Lower leg skin (tissue), 4 donors: ENCODE results near the gene CCL26. TPM values are rescaled to one million over a fixed set of nuclear protein-coding genes. Genes with fewer than 3 reads are reported as not detected.

ENCODE experiments used
- DNase-seq, 2 donors: peaks; one replicate each; pipeline ENCODE4 v3.0.0-alpha.2; 2019; ENCODE audit warnings: low spot score in 2 of 2
- H3K4me3 ChIP-seq: fragments of 200-600 bp; sonication (generic); 2 replicates; pipeline ENCODE4 v1.5.1; 2017; ENCODE audit warnings: mild to moderate bottlenecking, low read depth; ENCODE audit not compliant: poor library complexity, severe bottlenecking
- POLR2A ChIP-seq, 2 donors: fragments of 450-650 bp; IDR thresholded peaks; one replicate each; pipeline ENCODE4 v1.6.1; 2016 to 2017; ENCODE audit warnings: antibody characterized with exemption in 2 of 2, mild to moderate bottlenecking in 1 of 2, moderate library complexity in 1 of 2
- WGBS, 2 donors: methylation state at CpG; one replicate each; pipeline ENCODE4 v1.1.5; 2018; 5-methylcytosine and 5-hydroxymethylcytosine counted together
- intact Hi-C: fragments of 100-400 bp; cut with DNase I; formaldehyde crosslinking; loops from one replicate; pipeline ENCODE4 v1.15.0; 2023; ENCODE audit warnings: low total_unique reads
- total RNA-seq, 4 donors: library from RNA; depleted of rRNA; stranded (reverse); fragments of >200 nt; gene quantifications; one replicate each; pipeline ENCODE4 v1.1.0, GENCODE V29; 2016
- TF ChIP-seq, protein P1 (sequence below), 3 donors: fragments of 450-650 bp; IDR thresholded peaks; one replicate each; pipeline ENCODE4 v1.5.1; 2016; ENCODE audit warnings: antibody characterized with exemption in 3 of 3, mild to moderate bottlenecking in 3 of 3, moderate library complexity in 2 of 3

Gene CCL26
- total RNA-seq, 4 donors from 2014 or later: 0.79 to 2.0 (median 1.9) TPM; not detected in 1

DNA sequence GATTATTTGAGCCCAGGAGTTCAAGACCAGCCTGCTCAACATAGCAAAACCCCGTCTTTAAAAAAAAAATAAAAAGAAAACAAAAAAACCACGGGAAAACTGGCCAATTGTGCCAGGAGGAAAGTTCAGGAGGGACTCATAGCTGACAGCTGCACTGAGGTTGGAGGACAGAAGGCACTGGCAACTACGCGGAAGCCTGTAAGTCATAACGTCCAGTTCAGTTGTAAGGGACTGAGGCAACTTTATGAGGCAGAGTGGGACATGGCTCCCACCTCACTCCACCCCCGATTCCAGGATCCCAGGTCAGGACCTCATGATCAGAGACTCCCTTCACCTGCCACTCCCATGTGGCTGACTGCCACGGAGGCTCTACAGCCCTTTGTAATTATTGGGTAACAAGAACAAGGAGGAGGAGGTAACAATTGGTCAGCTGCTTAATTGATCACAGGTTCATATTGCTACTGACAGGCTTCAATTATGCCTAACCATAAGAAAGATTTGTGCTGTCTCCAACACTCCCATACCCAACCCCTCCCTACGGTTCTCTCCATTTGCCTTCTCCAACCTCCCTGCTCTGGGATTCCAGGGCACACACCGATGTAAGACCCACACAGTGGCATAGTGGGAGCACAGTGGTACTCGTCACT, 43.5 kb upstream of the CCL26 start:
- intact Hi-C loops: no loop called here
- WGBS, 2 donors: 48 to 49% methylated on average over 10 of the region's 10 CpGs
- no peak overlapping the region for H3K4me3 ChIP-seq
- TF ChIP-seq POLR2A (IDR thresholded peaks at IDR 0.05): no peak
- TF ChIP-seq, protein P1, sequence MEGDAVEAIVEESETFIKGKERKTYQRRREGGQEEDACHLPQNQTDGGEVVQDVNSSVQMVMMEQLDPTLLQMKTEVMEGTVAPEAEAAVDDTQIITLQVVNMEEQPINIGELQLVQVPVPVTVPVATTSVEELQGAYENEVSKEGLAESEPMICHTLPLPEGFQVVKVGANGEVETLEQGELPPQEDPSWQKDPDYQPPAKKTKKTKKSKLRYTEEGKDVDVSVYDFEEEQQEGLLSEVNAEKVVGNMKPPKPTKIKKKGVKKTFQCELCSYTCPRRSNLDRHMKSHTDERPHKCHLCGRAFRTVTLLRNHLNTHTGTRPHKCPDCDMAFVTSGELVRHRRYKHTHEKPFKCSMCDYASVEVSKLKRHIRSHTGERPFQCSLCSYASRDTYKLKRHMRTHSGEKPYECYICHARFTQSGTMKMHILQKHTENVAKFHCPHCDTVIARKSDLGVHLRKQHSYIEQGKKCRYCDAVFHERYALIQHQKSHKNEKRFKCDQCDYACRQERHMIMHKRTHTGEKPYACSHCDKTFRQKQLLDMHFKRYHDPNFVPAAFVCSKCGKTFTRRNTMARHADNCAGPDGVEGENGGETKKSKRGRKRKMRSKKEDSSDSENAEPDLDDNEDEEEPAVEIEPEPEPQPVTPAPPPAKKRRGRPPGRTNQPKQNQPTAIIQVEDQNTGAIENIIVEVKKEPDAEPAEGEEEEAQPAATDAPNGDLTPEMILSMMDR (IDR thresholded peaks at IDR 0.05): no peak
- no peak for DNase-seq

DNA sequence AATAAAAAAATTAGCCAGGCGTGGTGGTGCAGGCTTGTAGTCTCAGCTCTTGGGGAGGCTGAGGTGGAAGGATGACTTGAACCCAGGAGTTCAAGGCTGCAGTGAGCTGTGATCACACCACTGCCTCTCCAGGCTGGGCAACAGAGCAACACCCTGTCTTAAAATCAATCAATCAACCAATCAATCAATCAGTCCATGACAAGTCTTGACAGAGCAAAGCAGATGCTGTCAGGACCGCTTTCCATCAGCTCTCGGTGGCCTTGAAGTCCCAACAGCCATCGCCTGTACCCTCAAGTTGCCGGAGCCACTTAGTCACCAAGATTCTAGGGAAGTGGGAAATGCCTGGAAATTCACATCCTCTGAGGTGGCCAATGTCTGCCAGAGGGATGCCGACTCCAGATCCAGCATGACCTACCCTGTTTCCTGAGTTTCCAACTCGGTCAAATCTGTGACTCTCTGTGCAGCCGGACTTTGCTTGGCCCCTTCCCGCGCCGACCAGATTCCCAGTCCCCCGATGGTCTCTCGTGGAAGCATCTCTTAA, 42.5 kb upstream of the CCL26 start:
- no peak overlapping the region for H3K4me3 ChIP-seq
- WGBS, 2 donors: 84 to 85% methylated on average over 13 of the region's 13 CpGs
- DNase-seq: no peak
- TF ChIP-seq, protein P1 (IDR thresholded peaks at IDR 0.05): no peak
- no peak for TF ChIP-seq POLR2A (IDR thresholded peaks at IDR 0.05)
- intact Hi-C loops: no loop called here

DNA sequence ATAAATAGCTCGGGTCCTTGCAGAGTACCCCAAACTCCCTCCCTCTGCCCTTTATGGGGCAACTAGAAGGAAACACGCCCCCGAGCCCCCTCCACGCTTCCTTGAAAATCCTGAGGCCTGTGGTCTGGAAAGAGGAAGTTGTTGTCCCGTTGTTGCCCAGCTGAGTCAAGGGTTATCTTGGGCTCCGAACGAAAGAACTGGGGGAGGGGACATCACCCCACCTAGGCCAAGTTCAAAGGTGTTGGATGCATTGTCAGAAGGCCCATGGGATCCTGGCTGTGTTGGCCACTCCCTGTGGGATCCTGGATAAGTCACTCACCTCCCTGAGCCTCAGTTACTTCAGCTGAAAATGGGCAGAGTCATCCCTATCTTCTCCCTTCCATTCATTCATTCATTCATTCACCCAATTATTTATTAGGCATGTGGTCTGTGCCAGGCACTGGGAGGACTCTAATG, 41.8 kb upstream of the CCL26 start, which contains the start of gene CCL24:
CCL24 (minus strand) TSS at position 26 of the 456 bp plus-strand sequence. CDS start 91 bp downstream, outside the sequence.
- 64 to 82% methylated on average over 7 of the region's 7 CpGs for WGBS, 2 donors
- no peak within 1 kb of the TSS for H3K4me3 ChIP-seq
- intact Hi-C loops: no loop called here
- TF ChIP-seq, protein P1 (IDR thresholded peaks at IDR 0.05): no peak
- no peak for TF ChIP-seq POLR2A (IDR thresholded peaks at IDR 0.05)
- no peak for DNase-seq

DNA sequence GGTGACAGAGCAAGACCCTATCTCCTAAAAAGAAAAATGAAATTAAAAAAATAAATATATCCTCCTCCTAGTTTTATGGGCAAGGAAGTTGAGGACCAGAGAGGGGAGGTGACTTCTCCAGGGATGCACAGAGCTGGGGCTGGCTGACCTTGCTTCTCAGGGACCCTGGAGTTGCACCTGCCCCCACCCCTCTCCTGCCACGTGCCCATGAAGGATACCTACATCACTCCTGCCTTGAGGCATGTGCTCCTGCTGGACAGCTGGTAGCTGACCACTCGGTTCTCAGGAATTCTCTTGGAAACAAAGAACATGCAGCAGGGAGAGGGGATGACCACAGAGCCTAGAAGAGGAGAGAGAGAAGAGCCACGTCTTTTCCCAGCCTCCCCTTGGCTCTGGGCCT, 41.1 kb upstream of the CCL26 start:
- intact Hi-C loops: no loop called here
- H3K4me3 ChIP-seq: no peak overlapping the region
- no peak for DNase-seq
- TF ChIP-seq, protein P1 (IDR thresholded peaks at IDR 0.05): no peak
- no peak for TF ChIP-seq POLR2A (IDR thresholded peaks at IDR 0.05)
- 58 to 63% methylated on average over 3 of the region's 3 CpGs for WGBS, 2 donors

DNA sequence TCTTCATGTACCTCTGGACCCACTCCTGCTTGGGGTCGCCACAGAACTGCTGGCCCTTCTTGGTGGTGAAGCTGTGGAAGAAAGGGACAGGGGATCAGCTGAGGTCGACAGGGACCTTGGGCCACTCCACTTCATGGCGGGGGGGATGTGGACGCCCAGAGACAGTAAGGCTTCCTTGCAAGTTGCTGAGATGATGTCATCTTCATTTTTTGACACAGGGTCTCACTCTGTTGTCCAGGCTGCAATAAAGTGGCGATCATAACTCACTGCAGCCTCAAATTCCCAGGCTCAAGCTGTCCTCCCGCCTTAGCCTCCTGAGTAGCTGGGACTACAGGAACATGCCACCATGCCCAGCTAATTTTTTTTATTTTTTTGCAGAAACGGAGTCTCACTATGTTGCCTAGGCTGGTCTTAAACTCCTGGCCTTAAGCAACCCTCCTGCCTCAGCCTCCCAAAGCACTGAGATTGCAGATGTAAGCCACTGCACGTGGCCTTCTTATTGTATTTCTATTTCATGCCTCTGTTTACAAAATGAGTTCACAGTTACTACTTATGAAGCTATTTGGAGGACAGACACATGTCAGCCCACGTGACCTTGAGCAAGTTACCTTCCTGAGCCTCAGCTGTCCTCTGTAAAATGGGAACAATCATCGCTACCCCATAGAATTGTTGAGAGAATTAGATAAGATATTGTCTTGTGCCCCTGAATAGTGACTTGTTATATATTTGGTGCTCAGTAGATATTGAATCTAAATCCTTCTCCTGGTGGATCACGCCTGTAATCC, 40.1 kb upstream of the CCL26 start:
- DNase-seq: no peak
- WGBS, 2 donors: 82 to 84% methylated on average over 11 of the region's 11 CpGs
- no peak overlapping the region for H3K4me3 ChIP-seq
- TF ChIP-seq POLR2A (IDR thresholded peaks at IDR 0.05): no peak
- TF ChIP-seq, protein P1 (IDR thresholded peaks at IDR 0.05): no peak
- intact Hi-C loops: no loop called here
